PC-9 (cell line): ENCODE data around the gene SDK1. TPM values are rescaled to one million over a fixed set of nuclear protein-coding genes. Genes with fewer than 3 reads are reported as not detected.

ENCODE experiments used
- BruUV-seq: library from RNA; stranded (reverse); fragments of 400-500 nt; replicated peaks from 2 replicates; lab custom pipeline; 2021; lab: Mats Ljungman, UMichigan
- CTCF ChIA-PET: fragments of 300-600 bp; sonication (Branson Sonifier 250); formaldehyde crosslinking; loops from one replicate; lab custom pipeline; 2022; ENCODE audit warnings: antibody characterized with exemption; lab: Charles Lee
- POLR2A ChIA-PET: fragments of 300-600 bp; sonication (Branson Sonifier 250); formaldehyde crosslinking; loops from one replicate; lab custom pipeline; 2022; ENCODE audit warnings: antibody characterized with exemption; ENCODE audit not compliant: unreplicated experiment; lab: Charles Lee
- DNase-seq, 2 experiments: peaks; one replicate each; pipeline versions ENCODE4 v3.0.0 to v3.0.0-alpha.2; 2015 to 2022; ENCODE audit warnings: mixed read lengths in 1 of 2
- H2AFZ ChIP-seq: fragments of 200-600 bp; sonication (generic); 2 replicates; pipeline ENCODE4 v1.8.1; 2017; ENCODE audit warnings: antibody characterized with exemption
- H3F3A ChIP-seq: fragments of 200-600 bp; sonication (generic); 2 replicates; pipeline ENCODE4 v1.8.1; 2017; ENCODE audit warnings: antibody characterized with exemption, mild to moderate bottlenecking, low read depth; ENCODE audit not compliant: insufficient read depth
- H3K27ac ChIP-seq: fragments of 200-600 bp; sonication (generic); 2 replicates; pipeline ENCODE4 v1.6.1; 2016; ENCODE audit warnings: mixed run types
- H3K27me3 ChIP-seq: fragments of 200-600 bp; sonication (generic); 2 replicates; pipeline ENCODE4 v1.6.1; 2016; ENCODE audit warnings: low read depth, mixed run types; ENCODE audit not compliant: insufficient read depth
- H3K36me3 ChIP-seq: fragments of 200-600 bp; sonication (generic); 2 replicates; pipeline ENCODE4 v1.6.1; 2016; ENCODE audit warnings: low read depth, mixed run types
- H3K4me1 ChIP-seq: fragments of 200-600 bp; sonication (generic); replicated peaks from 2 replicates; pipeline ENCODE4 v1.6.1; 2016; ENCODE audit warnings: mixed run types; ENCODE audit not compliant: insufficient read depth
- H3K4me2 ChIP-seq: fragments of 200-600 bp; sonication (generic); 2 replicates; pipeline ENCODE4 v1.6.1; 2017; ENCODE audit warnings: mixed run types
- H3K4me3 ChIP-seq: fragments of 200-600 bp; sonication (generic); 2 replicates; pipeline ENCODE4 v1.6.1; 2016; ENCODE audit warnings: mixed run types
- H3K79me2 ChIP-seq: fragments of 200-600 bp; sonication (generic); 2 replicates; pipeline ENCODE4 v1.6.1; 2017; ENCODE audit warnings: low read depth, mixed run types
- H3K9me2 ChIP-seq: fragments of 200-600 bp; sonication (generic); 2 replicates; pipeline ENCODE4 v1.8.1; 2017; ENCODE audit warnings: mild to moderate bottlenecking; ENCODE audit not compliant: insufficient read depth
- H3K9me3 ChIP-seq: fragments of 200-600 bp; sonication (generic); 2 replicates; pipeline ENCODE4 v1.8.1; 2016; ENCODE audit warnings: low read depth; ENCODE audit not compliant: insufficient read depth
- H4K20me1 ChIP-seq: fragments of 200-600 bp; sonication (generic); 2 replicates; pipeline ENCODE4 v1.8.1; 2017; ENCODE audit not compliant: insufficient read depth
- EZH2 ChIP-seq: fragments of 200-600 bp; sonication (generic); IDR thresholded peaks from 2 replicates; pipeline ENCODE4 v1.8.0; 2017; ENCODE audit warnings: antibody characterized with exemption, low read depth
- intact Hi-C: fragments of 100-400 bp; cut with micrococcal nuclease; formaldehyde crosslinking; loops from one replicate; pipeline ENCODE4 v1.10.0; 2022; ENCODE audit not compliant: unreplicated experiment
- total RNA-seq: library from RNA; stranded (reverse); gene quantifications from 2 replicates; pipeline ENCODE4 v1.2.3, GENCODE V29; 2021
- TF ChIP-seq, protein P1 (sequence below): fragments of 200-600 bp; sonication (generic); conservative IDR thresholded peaks from 2 replicates; pipeline ENCODE4 v1.6.1; 2017; ENCODE audit warnings: mixed run types, antibody characterized with exemption, mild to moderate bottlenecking, moderate library complexity

The SDK1 gene
- total RNA-seq, 1 experiment from 2014 or later = not detected

DNA sequence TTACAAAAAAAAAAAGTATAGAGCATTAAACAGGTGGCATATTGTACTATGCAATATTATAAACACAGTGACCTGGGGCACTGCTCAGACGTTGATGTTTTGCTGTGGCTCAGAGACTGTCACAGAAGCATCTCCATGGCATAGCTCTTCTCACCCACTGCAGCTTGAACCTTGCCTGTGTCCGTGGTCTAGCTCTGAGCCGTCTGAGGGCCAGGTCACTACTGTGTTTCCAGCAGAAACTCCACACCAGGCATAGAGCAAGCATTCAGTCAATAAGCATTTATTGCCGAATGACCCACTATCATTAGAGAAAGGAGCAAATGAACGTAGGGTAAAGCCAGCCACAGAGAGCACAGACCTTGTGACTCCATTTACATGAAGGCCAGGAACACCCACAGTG, 937.8 kb downstream of the SDK1 start:
- DNase-seq = no peak
- intact Hi-C loops = no loop called here
- Histone ChIP-seq H3K36me3 (no peaks in the 10 kb centered on the region), H2AFZ (no peak overlapping the region), H4K20me1 (no peaks in the 10 kb centered on the region), H3K79me2 (no peaks in the 10 kb centered on the region), H3K4me1 (no peaks in the 10 kb centered on the region), H3K27me3 (peaks cover 93% of the 10 kb centered on the region), H3K9me3 (no peaks in the 10 kb centered on the region), H3F3A (no peaks in the 10 kb centered on the region), H3K9me2 (no peaks in the 10 kb centered on the region), H3K27ac (no peak overlapping the region), H3K4me2 (no peak overlapping the region), H3K4me3 (no peak overlapping the region)
- CTCF ChIA-PET = no interaction called here
- POLR2A ChIA-PET = no interaction called here
- BruUV-seq = no TSS peak
- no peak for TF ChIP-seq EZH2
- TF ChIP-seq, protein P1, sequence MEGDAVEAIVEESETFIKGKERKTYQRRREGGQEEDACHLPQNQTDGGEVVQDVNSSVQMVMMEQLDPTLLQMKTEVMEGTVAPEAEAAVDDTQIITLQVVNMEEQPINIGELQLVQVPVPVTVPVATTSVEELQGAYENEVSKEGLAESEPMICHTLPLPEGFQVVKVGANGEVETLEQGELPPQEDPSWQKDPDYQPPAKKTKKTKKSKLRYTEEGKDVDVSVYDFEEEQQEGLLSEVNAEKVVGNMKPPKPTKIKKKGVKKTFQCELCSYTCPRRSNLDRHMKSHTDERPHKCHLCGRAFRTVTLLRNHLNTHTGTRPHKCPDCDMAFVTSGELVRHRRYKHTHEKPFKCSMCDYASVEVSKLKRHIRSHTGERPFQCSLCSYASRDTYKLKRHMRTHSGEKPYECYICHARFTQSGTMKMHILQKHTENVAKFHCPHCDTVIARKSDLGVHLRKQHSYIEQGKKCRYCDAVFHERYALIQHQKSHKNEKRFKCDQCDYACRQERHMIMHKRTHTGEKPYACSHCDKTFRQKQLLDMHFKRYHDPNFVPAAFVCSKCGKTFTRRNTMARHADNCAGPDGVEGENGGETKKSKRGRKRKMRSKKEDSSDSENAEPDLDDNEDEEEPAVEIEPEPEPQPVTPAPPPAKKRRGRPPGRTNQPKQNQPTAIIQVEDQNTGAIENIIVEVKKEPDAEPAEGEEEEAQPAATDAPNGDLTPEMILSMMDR = no peak

DNA sequence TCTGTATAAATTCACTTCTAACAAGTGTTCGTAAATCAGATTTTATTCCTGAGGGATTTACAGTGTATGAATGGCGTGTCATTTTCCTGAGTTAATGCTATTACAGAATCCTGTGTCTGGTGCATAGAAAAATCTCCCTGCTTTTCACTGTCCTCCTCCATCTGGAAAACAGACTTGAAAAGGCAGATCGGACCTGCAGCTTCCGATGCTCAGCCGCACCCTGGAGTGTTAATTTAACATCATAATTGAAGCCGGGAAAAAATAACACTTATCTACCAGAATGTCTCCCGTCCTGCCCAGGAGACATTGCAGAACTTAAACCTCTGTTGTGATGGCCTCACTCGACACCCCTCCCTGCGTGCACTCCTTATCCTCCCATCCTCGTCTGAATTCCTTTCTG, 939.0 kb downstream of the SDK1 start:
- BruUV-seq = no TSS peak
- no peak overlapping the region for H3K27ac ChIP-seq

DNA sequence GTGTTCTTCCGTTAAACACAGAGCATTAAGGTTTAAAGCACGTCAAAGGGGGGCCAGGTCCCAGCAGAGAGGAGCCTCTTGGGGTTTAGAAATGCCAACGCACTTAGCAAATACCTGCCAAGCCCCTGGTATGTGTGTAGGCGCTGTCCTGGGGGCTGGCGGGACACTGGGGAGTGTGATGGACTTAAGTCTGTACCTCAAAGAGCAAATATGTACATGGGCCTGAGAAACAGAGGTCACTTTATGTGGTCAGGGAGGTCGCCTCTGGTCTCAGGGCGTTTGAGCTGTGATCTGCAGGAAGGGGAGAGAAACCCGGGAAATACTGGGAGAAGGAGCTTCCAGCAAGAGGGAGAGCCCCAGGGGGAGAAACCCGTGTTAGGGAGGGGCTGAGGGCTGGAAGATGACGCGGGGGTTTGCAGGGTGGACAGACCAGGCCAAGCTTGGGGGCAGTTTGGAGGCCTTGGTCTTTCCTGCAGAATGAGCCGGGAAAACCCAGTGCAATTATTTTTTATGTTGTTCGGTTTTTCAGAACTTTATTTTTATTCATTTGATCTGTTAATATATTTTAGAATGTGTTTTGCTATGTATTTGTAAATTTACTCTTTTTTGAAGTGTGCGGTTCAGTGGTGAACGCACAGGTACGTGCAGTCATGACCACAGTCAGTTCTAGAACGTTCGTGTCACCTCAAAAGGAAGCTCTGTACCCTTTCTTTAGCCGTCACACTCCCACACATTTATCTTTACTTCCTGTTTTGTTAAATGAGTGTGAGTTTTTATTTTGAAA, 939.7 kb downstream of the SDK1 start:
- intact Hi-C loops = no loop called here

More for the DNA sequence above, 939.0 kb downstream of the SDK1 start:
- Histone ChIP-seq H3K9me2 (no peaks in the 10 kb centered on the region), H3K9me3 (no peaks in the 10 kb centered on the region), H3K27me3 (peaks cover 93% of the 10 kb centered on the region), H3K36me3 (no peaks in the 10 kb centered on the region), H2AFZ (no peak overlapping the region), H4K20me1 (no peaks in the 10 kb centered on the region), H3K79me2 (no peaks in the 10 kb centered on the region), H3K4me1 (no peaks in the 10 kb centered on the region), H3F3A (no peaks in the 10 kb centered on the region), H3K4me2 (no peak overlapping the region), H3K4me3 (no peak overlapping the region)
- intact Hi-C loops = no loop called here
- TF ChIP-seq, protein P1 = no peak
- TF ChIP-seq EZH2 = no peak
- CTCF ChIA-PET = no interaction called here
- DNase-seq = no peak
- POLR2A ChIA-PET = no interaction called here

More for the DNA sequence above, 939.7 kb downstream of the SDK1 start:
- no peak for DNase-seq
- Histone ChIP-seq H3K4me3 (no peak overlapping the region), H3K79me2 (no peaks in the 10 kb centered on the region), H4K20me1 (no peaks in the 10 kb centered on the region), H3K4me2 (no peak overlapping the region), H3K9me2 (no peaks in the 10 kb centered on the region), H3K4me1 (no peaks in the 10 kb centered on the region), H3K9me3 (no peaks in the 10 kb centered on the region), H3K27ac (no peak overlapping the region), H3F3A (no peaks in the 10 kb centered on the region), H3K36me3 (no peaks in the 10 kb centered on the region), H2AFZ (no peak overlapping the region), H3K27me3 (peaks cover 94% of the 10 kb centered on the region)
- TF ChIP-seq, protein P1 = no peak
- no peak for TF ChIP-seq EZH2
- POLR2A ChIA-PET = no interaction called here
- no TSS peak for BruUV-seq
- CTCF ChIA-PET = no interaction called here
